ENCODE data around the gene CD276. TPM values are rescaled to one million over a fixed set of nuclear protein-coding genes. Genes with fewer than 3 reads are reported as not detected.

The CD276 gene
- total RNA-seq, 2 donors from 2014 or later, result 24.6 to 59.7 TPM

- Histone ChIP-seq H3K36me3 (replicated peaks in 1 of 2; ENCODE audit: insufficient read depth in 1 of 2, low read depth in 2 of 2) (no peaks in the 10 kb centered on the region), H3K9me3 (no peaks in the 10 kb centered on the region), H3K27me3 (no peaks in the 10 kb centered on the region), H3K27ac (no peak overlapping the region), H3K4me3 (no peak overlapping the region), H3K4me1 (no peaks in the 10 kb centered on the region)
- no peak for ATAC-seq
- no peak for TF ChIP-seq CTCF (IDR thresholded peaks at IDR 0.05)
- TF ChIP-seq POLR2A (IDR thresholded peaks at IDR 0.05), result no peak
- no peak for DNase-seq
- 82 to 93% methylated on average over 1 of the region's 1 CpG for WGBS, 2 donors
- intact Hi-C loops (cut with DNase I), result no loop called here
Measured at GRCh38 chr15:73674587-73674986, 9.6 kb upstream of the CD276 start.

GRCh38 chr15:73677146-73677607 lies 7.0 kb upstream of the CD276 start:
- Histone ChIP-seq H3K4me1 (no peaks in the 10 kb centered on the region), H3K9me3 (no peaks in the 10 kb centered on the region), H3K27me3 (no peaks in the 10 kb centered on the region), H3K27ac (no peak overlapping the region), H3K36me3 (replicated peaks in 1 of 2; ENCODE audit: insufficient read depth in 1 of 2, low read depth in 2 of 2) (no peaks in the 10 kb centered on the region), H3K4me3 (no peak overlapping the region)
- peak; percentile 70 to 96 (median 92) for TF ChIP-seq CTCF (IDR thresholded peaks at IDR 0.05)
- no peak for TF ChIP-seq POLR2A (IDR thresholded peaks at IDR 0.05)
- intact Hi-C loops (cut with DNase I), result no loop called here
- WGBS, 2 donors, result 23 to 43% methylated on average over 4 to 5 of the region's 5 CpGs
- DNase-seq, result peak; percentile 77 to 85 (median 82)
- ATAC-seq, result peak; percentile 93

GRCh38 chr15:73677733-73678132 lies 6.5 kb upstream of the CD276 start:
- no peak for ATAC-seq
- Histone ChIP-seq H3K27me3 (no peaks in the 10 kb centered on the region), H3K4me1 (no peaks in the 10 kb centered on the region), H3K9me3 (no peaks in the 10 kb centered on the region), H3K27ac (no peak overlapping the region), H3K4me3 (no peak overlapping the region), H3K36me3 (replicated peaks in 1 of 2; ENCODE audit: insufficient read depth in 1 of 2, low read depth in 2 of 2) (no peaks in the 10 kb centered on the region)
- intact Hi-C loops (cut with DNase I), result no loop called here
- DNase-seq, result no peak
- 58 to 80% methylated on average over 2 of the region's 2 CpGs for WGBS, 2 donors
- TF ChIP-seq POLR2A (IDR thresholded peaks at IDR 0.05) (no peak), CTCF (IDR thresholded peaks at IDR 0.05) (no peak)

DNA sequence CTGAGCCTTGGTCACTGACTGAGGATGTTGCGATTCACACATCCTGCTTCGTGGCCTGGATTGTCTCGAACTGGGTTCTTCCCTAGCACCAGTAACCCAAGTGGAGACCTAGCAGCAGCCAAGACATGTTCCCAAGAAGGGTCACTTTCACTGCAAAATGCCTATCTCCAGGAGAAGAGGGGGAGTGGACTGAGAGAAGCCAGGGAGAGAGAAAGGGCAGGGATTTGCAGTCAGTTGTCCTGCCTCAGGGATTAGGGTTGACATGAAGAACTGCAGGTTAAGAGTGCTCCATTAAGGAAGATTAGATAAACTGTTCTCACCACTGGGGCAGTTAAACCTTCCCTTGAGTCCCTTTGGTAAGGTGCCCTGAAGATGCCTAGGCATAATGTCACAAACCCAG lies 5.7 kb upstream of the CD276 start:
- H3K36me3 ChIP-seq (replicated peaks in 1 of 2; ENCODE audit: insufficient read depth in 1 of 2, low read depth in 2 of 2), result no peaks in the 10 kb centered on the region
- no peak overlapping the region for H3K27ac ChIP-seq
- ATAC-seq, result no peak
- peaks cover 3% of the 10 kb centered on the region for H3K4me1 ChIP-seq
- no peak overlapping the region for H3K4me3 ChIP-seq
- no peak for DNase-seq
- H3K9me3 ChIP-seq, result no peaks in the 10 kb centered on the region
- H3K27me3 ChIP-seq, result no peaks in the 10 kb centered on the region
- intact Hi-C loops (cut with DNase I), result no loop called here
- WGBS, 2 donors, result 50 to 78% methylated on average over 3 of the region's 3 CpGs
- no peak for TF ChIP-seq CTCF (IDR thresholded peaks at IDR 0.05)

DNA sequence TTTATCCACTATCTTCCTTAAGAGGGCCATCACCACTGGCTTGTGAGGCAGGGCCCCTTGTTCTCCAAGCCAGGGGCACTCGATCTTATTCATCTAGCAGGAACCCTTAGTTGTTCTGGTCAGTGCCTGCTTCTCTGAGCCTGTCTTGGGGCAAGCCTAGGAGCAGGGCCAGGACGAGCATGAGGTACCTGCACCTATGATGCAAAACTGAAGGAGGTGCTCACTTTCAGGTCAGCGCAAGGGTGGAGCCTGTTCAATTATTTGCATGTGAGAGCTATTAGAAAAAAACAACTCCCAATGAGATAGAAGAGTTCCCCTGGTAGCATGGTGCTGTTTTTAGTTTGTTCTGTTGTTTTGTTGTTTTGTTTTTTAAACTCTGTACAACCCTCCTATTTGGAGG lies 5.0 kb upstream of the CD276 start:
- no peak for ATAC-seq
- H3K9me3 ChIP-seq, result no peaks in the 10 kb centered on the region
- intact Hi-C loops (cut with DNase I), result no loop called here

More for the DNA sequence above, 5.0 kb upstream of the CD276 start:
- no peak for DNase-seq
- no peak overlapping the region for H3K27ac ChIP-seq
- TF ChIP-seq CTCF (IDR thresholded peaks at IDR 0.05), result no peak
- TF ChIP-seq POLR2A (IDR thresholded peaks at IDR 0.05), result no peak
- no peaks in the 10 kb centered on the region for H3K27me3 ChIP-seq
- peaks cover 7% of the 10 kb centered on the region for H3K4me1 ChIP-seq
- 65 to 74% methylated on average over 3 of the region's 3 CpGs for WGBS, 2 donors
- H3K4me3 ChIP-seq, result no peak overlapping the region
- H3K36me3 ChIP-seq (replicated peaks in 1 of 2; ENCODE audit: insufficient read depth in 1 of 2, low read depth in 2 of 2), result no peaks in the 10 kb centered on the region
